GM18505 (cell line): Measurements from ENCODE around the gene CHST7.

Experiments used
- ATAC-seq: cut with Tn5 transposase; IDR thresholded peaks from one replicate; pipeline ENCODE4 v1.9.1; 2021; ENCODE audit not compliant: unreplicated experiment
- POLR2A ChIP-seq: IDR thresholded peaks from 4 replicates; pipeline ENCODE4 v1.6.1; 2011; ENCODE audit warnings: borderline replicate concordance; ENCODE audit not compliant: insufficient read depth, insufficient read length; ENCODE audit errors: extremely low read depth

CHST7 gene

GRCh38 chrX:46561824-46562657 lies 11.5 kb upstream of the CHST7 start:
- ATAC-seq, result peak; percentile 97
- no peak for TF ChIP-seq POLR2A

DNA sequence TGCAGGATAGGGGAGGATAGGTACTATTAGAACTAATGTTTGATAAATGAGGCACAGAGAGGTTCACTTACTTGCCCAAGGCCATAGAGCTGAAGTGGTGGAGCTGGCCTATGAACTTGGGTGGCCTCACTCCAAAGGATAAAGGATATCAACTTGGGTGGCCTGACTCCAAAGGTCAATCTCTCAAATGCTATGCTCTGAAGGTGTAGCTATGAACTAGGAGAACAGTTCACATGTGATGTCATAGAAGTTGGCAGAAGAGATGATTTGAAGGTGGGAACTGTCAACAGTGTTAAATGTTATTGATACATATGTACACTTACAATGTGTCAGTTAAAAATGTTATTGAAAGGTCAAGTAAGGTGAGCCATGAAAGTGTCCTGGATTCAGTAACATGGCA lies 6.2 kb upstream of the CHST7 start:
- ATAC-seq, result no peak
- no peak for TF ChIP-seq POLR2A

GRCh38 chrX:46569621-46570020 lies 3.9 kb upstream of the CHST7 start:
- TF ChIP-seq POLR2A, result no peak
- ATAC-seq, result no peak

GRCh38 chrX:46571423-46572339 lies 1.9 kb upstream of the CHST7 start:
- TF ChIP-seq POLR2A, result peak; percentile 50
- ATAC-seq, result no peak

DNA sequence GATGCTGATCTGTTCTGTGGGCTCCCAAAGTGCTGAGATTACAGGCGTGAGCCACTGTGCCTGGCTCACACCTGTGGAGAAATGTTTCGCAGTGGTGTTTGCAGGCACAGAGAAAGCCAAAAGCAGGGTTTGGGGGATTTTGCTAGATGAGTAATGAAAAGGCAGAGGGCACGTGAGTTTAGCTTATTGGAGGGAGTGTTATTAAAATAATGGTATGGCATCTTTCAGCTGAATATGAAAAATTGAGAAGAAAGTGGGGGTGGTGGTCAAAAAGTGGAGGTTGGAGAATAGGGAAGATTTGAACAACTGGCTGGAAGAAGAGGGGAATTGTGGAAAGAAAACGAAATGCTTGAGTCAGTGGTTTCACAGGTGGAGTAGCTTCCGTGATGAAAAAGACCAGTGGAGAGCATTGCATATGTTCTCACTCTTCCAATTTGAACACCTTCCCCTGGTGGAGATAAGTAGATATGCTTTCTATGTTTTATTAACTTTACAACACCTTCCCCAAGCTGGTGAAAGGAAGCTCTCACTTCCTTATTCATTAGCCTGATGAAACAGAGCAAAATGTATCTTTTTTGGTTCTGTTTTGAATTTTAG lies 1.1 kb upstream of the CHST7 start:
- ATAC-seq, result peak; percentile 37
- no peak for TF ChIP-seq POLR2A

- ATAC-seq, result peak; percentile 29
- TF ChIP-seq POLR2A, result no peak
Measured at GRCh38 chrX:46573892-46574773, 568 bp downstream of the CHST7 start.

DNA sequence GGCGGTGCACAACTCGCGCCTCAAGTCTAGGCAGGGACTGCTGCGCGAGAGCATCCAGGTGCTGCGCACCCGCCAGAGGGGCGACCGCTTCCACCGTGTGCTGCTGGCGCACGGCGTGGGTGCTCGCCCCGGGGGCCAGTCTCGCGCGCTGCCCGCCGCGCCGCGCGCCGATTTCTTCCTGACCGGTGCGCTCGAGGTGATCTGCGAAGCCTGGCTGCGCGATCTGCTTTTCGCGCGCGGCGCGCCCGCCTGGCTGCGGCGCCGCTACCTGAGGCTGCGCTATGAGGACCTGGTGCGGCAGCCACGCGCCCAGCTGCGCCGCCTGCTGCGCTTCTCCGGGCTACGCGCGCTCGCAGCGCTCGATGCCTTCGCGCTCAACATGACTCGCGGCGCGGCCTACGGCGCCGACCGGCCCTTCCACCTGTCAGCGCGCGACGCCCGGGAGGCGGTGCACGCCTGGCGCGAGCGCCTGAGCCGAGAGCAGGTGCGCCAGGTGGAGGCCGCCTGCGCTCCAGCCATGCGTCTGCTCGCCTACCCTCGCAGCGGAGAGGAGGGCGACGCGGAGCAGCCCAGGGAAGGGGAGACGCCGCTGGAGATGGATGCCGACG lies 1.3 kb downstream of the CHST7 start:
- ATAC-seq, result peak; percentile 14
- no peak for TF ChIP-seq POLR2A

GRCh38 chrX:46575586-46575985 lies 2.0 kb downstream of the CHST7 start:
- no peak for TF ChIP-seq POLR2A
- no peak for ATAC-seq

DNA sequence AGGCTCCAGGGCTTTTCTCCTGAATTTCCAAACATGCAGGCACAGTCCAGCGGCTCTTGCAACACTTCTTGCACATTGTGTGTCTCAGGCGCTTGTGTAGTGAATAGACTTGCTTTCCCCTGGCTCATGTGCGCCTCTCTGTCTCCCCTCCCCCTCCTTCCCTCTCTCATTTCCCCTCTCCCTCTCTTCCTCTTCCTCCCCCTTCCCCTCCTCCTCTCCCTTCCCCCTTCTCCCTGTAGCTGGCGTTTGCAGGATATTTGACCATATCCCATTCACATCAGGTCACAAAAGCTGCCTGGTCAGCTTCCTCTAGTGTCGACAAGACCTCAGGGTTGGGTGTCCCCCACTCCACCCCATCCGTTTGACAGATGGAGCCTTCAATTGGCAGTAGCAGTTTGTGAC lies 2.4 kb downstream of the CHST7 start:
- ATAC-seq, result no peak

DNA sequence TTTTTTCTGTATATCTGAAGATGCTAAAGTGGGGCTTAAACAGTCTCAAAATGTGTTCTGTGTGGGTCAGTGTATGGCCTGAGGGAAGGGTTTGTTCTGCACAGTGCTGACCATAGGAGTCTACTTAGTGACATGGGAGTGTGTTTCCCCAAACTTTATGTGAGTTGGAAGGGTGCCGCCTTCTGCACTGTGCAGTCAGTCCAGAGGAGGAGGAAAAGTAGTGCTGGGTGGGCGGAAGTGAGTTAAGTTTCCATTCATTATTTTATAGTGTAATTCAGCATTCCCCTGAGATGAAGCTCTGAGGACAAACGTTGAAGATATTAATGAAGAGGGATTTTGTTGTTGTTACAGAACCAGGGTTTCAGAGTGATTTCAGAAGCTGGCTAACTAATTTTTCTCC lies 2.9 kb downstream of the CHST7 start:
- no peak for TF ChIP-seq POLR2A
- ATAC-seq, result no peak

More for the DNA sequence above, 2.4 kb downstream of the CHST7 start:
- TF ChIP-seq POLR2A, result no peak

GRCh38 chrX:46577221-46578005 lies 3.8 kb downstream of the CHST7 start:
- no peak for TF ChIP-seq POLR2A
- no peak for ATAC-seq

- TF ChIP-seq POLR2A, result no peak
- ATAC-seq, result no peak
Measured at GRCh38 chrX:46579250-46579649, 5.7 kb downstream of the CHST7 start.

DNA sequence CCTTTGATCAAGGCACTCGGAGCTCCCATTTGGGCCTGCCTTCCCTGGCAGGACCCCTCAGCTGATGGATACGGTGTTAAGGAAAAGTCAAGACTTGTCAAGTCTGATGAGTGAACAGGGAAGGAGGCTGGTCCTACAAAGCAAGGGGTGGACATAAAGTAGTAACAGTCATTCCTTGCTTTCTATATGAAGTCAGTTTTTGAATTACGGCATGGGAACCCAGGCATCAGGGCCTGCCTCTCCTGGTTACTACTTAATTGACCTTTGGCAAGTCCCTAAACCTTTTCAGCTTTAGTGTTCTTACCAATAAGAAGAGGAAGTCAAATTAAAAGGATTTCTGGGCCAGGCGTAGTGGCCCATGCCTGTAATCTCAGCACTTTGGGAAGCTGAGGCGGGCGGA lies 7.0 kb downstream of the CHST7 start:
- no peak for ATAC-seq
- TF ChIP-seq POLR2A, result no peak
